ENCODE measurements around the gene ATXN7L1.

ATXN7L1 gene

GRCh38 chr7:105625986-105626385 lies 250.4 kb downstream of the ATXN7L1 start:
- TF ChIP-seq GATA2 (IDR thresholded peaks at IDR 0.05; ENCODE audit: low read depth, low read length) (no peak), GATA3 (IDR thresholded peaks at IDR 0.05; ENCODE audit: low read depth, low read length) (no peak)

GRCh38 chr7:105623906-105624305 lies 252.5 kb downstream of the ATXN7L1 start:
- no peak for TF ChIP-seq GATA2 (IDR thresholded peaks at IDR 0.05; ENCODE audit: low read depth, low read length)
- TF ChIP-seq GATA3 (IDR thresholded peaks at IDR 0.05; ENCODE audit: low read depth, low read length): no peak

- TF ChIP-seq GATA3 (IDR thresholded peaks at IDR 0.05; ENCODE audit: low read depth, low read length): no peak
- no peak for TF ChIP-seq GATA2 (IDR thresholded peaks at IDR 0.05; ENCODE audit: low read depth, low read length)
Observed at GRCh38 chr7:105623378-105623777, 253.0 kb downstream of the ATXN7L1 start.

- TF ChIP-seq GATA3 (IDR thresholded peaks at IDR 0.05; ENCODE audit: low read depth, low read length): no peak
- no peak for TF ChIP-seq GATA2 (IDR thresholded peaks at IDR 0.05; ENCODE audit: low read depth, low read length)
Observed at GRCh38 chr7:105622106-105622731, 254.2 kb downstream of the ATXN7L1 start.

- TF ChIP-seq GATA2 (IDR thresholded peaks at IDR 0.05; ENCODE audit: low read depth, low read length) (no peak), GATA3 (IDR thresholded peaks at IDR 0.05; ENCODE audit: low read depth, low read length) (no peak)
Observed at GRCh38 chr7:105621617-105622016, 254.8 kb downstream of the ATXN7L1 start.

- no peak for TF ChIP-seq GATA3 (IDR thresholded peaks at IDR 0.05; ENCODE audit: low read depth, low read length)
- no peak for TF ChIP-seq GATA2 (IDR thresholded peaks at IDR 0.05; ENCODE audit: low read depth, low read length)
Observed at GRCh38 chr7:105621176-105621575, 255.2 kb downstream of the ATXN7L1 start.

GRCh38 chr7:105619590-105619989 lies 256.8 kb downstream of the ATXN7L1 start:
- no peak for TF ChIP-seq GATA3 (IDR thresholded peaks at IDR 0.05; ENCODE audit: low read depth, low read length)
- no peak for TF ChIP-seq GATA2 (IDR thresholded peaks at IDR 0.05; ENCODE audit: low read depth, low read length)

- TF ChIP-seq GATA3 (IDR thresholded peaks at IDR 0.05; ENCODE audit: low read depth, low read length) (no peak), GATA2 (IDR thresholded peaks at IDR 0.05; ENCODE audit: low read depth, low read length) (no peak)
Observed at GRCh38 chr7:105618016-105618296, 258.4 kb downstream of the ATXN7L1 start.

GRCh38 chr7:105617280-105618015 lies 259.0 kb downstream of the ATXN7L1 start:
- no peak for TF ChIP-seq GATA3 (IDR thresholded peaks at IDR 0.05; ENCODE audit: low read depth, low read length)
- TF ChIP-seq GATA2 (IDR thresholded peaks at IDR 0.05; ENCODE audit: low read depth, low read length): no peak

- TF ChIP-seq GATA2 (IDR thresholded peaks at IDR 0.05; ENCODE audit: low read depth, low read length): no peak
- TF ChIP-seq GATA3 (IDR thresholded peaks at IDR 0.05; ENCODE audit: low read depth, low read length): no peak
Observed at GRCh38 chr7:105614341-105614840, 262.0 kb downstream of the ATXN7L1 start.

- TF ChIP-seq GATA2 (IDR thresholded peaks at IDR 0.05; ENCODE audit: low read depth, low read length) (no peak), GATA3 (IDR thresholded peaks at IDR 0.05; ENCODE audit: low read depth, low read length) (no peak)
Observed at GRCh38 chr7:105613611-105614330, 262.6 kb downstream of the ATXN7L1 start.

GRCh38 chr7:105612806-105613205 lies 263.6 kb downstream of the ATXN7L1 start:
- TF ChIP-seq GATA3 (IDR thresholded peaks at IDR 0.05; ENCODE audit: low read depth, low read length) (no peak), GATA2 (IDR thresholded peaks at IDR 0.05; ENCODE audit: low read depth, low read length) (no peak)

- no peak for TF ChIP-seq GATA2 (IDR thresholded peaks at IDR 0.05; ENCODE audit: low read depth, low read length)
- no peak for TF ChIP-seq GATA3 (IDR thresholded peaks at IDR 0.05; ENCODE audit: low read depth, low read length)
Observed at GRCh38 chr7:105611856-105612775, 264.3 kb downstream of the ATXN7L1 start.

All from SH-SY5Y (cell line).